Astrocyte (in vitro differentiated cells and primary cell): ENCODE results near the gene SOX18. TPM values are rescaled to one million over a fixed set of nuclear protein-coding genes. Genes with fewer than 3 reads are reported as not detected.
A peak's percentile ranks its signal among the peaks of the same experiment; 100 is the strongest.

Experiments used
- DNase-seq: peaks from one replicate; pipeline ENCODE4 v3.0.0-alpha.2; 2010; ENCODE audit warnings: low read depth
- FAIRE-seq: peaks from 2 replicates; lab custom pipeline; 2011; peaks lifted over from hg19 to GRCh38; lab: Jason Lieb, UNC
- H2AFZ ChIP-seq: 2 replicates; pipeline ENCODE4 v1.6.0; 2012; ENCODE audit warnings: low read depth, low read length, inconsistent platforms
- H3K27ac ChIP-seq: 2 replicates; pipeline ENCODE4 v1.5.1; 2011; ENCODE audit warnings: low read depth, low read length, inconsistent platforms
- H3K27me3 ChIP-seq: 2 replicates; pipeline ENCODE4 v1.6.0; 2011; ENCODE audit warnings: low read length, inconsistent platforms; ENCODE audit not compliant: insufficient read depth
- H3K36me3 ChIP-seq: 2 replicates; pipeline ENCODE4 v1.5.1; 2011; ENCODE audit warnings: low read length, inconsistent platforms; ENCODE audit not compliant: insufficient read depth
- H3K4me1 ChIP-seq: 2 replicates; pipeline ENCODE4 v1.5.1; 2011; ENCODE audit warnings: low read length, inconsistent platforms; ENCODE audit not compliant: insufficient read depth
- H3K4me2 ChIP-seq: 2 replicates; pipeline ENCODE4 v1.6.0; 2012; ENCODE audit warnings: low read length, inconsistent platforms
- H3K4me3 ChIP-seq: 2 replicates; pipeline ENCODE4 v1.5.1; 2011; ENCODE audit warnings: low read depth, mild to moderate bottlenecking, low read length, inconsistent platforms; ENCODE audit not compliant: insufficient read depth
- H3K79me2 ChIP-seq: 2 replicates; pipeline ENCODE4 v1.6.0; 2012; ENCODE audit warnings: mild to moderate bottlenecking, low read length, inconsistent platforms; ENCODE audit not compliant: insufficient read depth
- H3K9ac ChIP-seq: 2 replicates; pipeline ENCODE4 v1.6.0; 2012; ENCODE audit warnings: mild to moderate bottlenecking, low read length, inconsistent platforms
- H3K9me3 ChIP-seq: 2 replicates; pipeline ENCODE4 v1.5.1; 2012; ENCODE audit warnings: low read depth, mild to moderate bottlenecking, low read length, inconsistent platforms; ENCODE audit not compliant: insufficient read depth
- H4K20me1 ChIP-seq: 2 replicates; pipeline ENCODE4 v1.6.0; 2012; ENCODE audit warnings: low read length, inconsistent platforms; ENCODE audit not compliant: insufficient read depth
- H3K27ac Mint-ChIP-seq: one replicate; pipeline ENCODE4 v1.8.0; 2021; ENCODE audit warnings: mild to moderate bottlenecking, mixed read lengths; ENCODE audit not compliant: unreplicated experiment
- H3K27me3 Mint-ChIP-seq: one replicate; pipeline ENCODE4 v1.8.0; 2021; ENCODE audit warnings: low read depth, mixed read lengths; ENCODE audit not compliant: unreplicated experiment
- H3K36me3 Mint-ChIP-seq: one replicate; pipeline ENCODE4 v1.8.0; 2021; ENCODE audit warnings: low read depth, mixed read lengths; ENCODE audit not compliant: unreplicated experiment
- H3K4me1 Mint-ChIP-seq: one replicate; pipeline ENCODE4 v1.8.0; 2021; ENCODE audit warnings: low read depth, mixed read lengths; ENCODE audit not compliant: unreplicated experiment
- H3K4me3 Mint-ChIP-seq: one replicate; pipeline ENCODE4 v1.8.0; 2021; ENCODE audit warnings: mild to moderate bottlenecking, moderate library complexity, mixed read lengths; ENCODE audit not compliant: unreplicated experiment
- H3K9me3 Mint-ChIP-seq: one replicate; pipeline ENCODE4 v1.8.0; 2021; ENCODE audit warnings: mild to moderate bottlenecking, mixed read lengths; ENCODE audit not compliant: unreplicated experiment
- CTCF ChIP-seq: IDR thresholded peaks from 2 replicates; pipeline ENCODE4 v1.5.1; 2011; ENCODE audit warnings: low read depth, mild to moderate bottlenecking, inconsistent platforms, low read length, moderate library complexity; ENCODE audit not compliant: insufficient read depth
- EZH2 ChIP-seq: IDR thresholded peaks from 2 replicates; pipeline ENCODE4 v1.6.1; 2012; ENCODE audit warnings: mild to moderate bottlenecking, low read length, inconsistent platforms; ENCODE audit not compliant: insufficient read depth
- total RNA-seq: library from RNA; stranded (reverse); gene quantifications from 2 replicates; pipeline ENCODE4 v1.2.1, GENCODE V29; 2021

The SOX18 gene
- total RNA-seq, 1 donor from 2014 or later, result 0.52 TPM

GRCh38 chr20:64069614-64070243 lies 20.3 kb upstream of the SOX18 start:
- peaks cover 22% of the 10 kb centered on the region for H4K20me1 ChIP-seq
- FAIRE-seq, result no peak
- no peak overlapping the region for H3K4me2 ChIP-seq
- Mint-ChIP-seq H3K4me3 (no peak overlapping the region), H3K9me3 (no peaks in the 10 kb centered on the region), H3K27me3 (no peaks in the 10 kb centered on the region), H3K27ac (no peak overlapping the region), H3K4me1 (peaks cover 8% of the 10 kb centered on the region), H3K36me3 (peaks cover 4% of the 10 kb centered on the region)
- no peak overlapping the region for H3K9ac ChIP-seq
- H3K79me2 ChIP-seq, result no peaks in the 10 kb centered on the region
- no peak overlapping the region for H2AFZ ChIP-seq
- peak; percentile 46 for TF ChIP-seq CTCF
- no peak for TF ChIP-seq EZH2
- no peaks in the 10 kb centered on the region for H3K36me3 ChIP-seq
- no peak overlapping the region for H3K4me3 ChIP-seq
- H3K9me3 ChIP-seq, result no peaks in the 10 kb centered on the region
- no peaks in the 10 kb centered on the region for H3K27me3 ChIP-seq
- H3K27ac ChIP-seq, result no peak overlapping the region
- DNase-seq, result no peak
- peaks cover 11% of the 10 kb centered on the region for H3K4me1 ChIP-seq

GRCh38 chr20:64069209-64069613 lies 19.8 kb upstream of the SOX18 start:
- Histone ChIP-seq H3K27ac (no peak overlapping the region), H3K79me2 (no peaks in the 10 kb centered on the region), H3K36me3 (no peaks in the 10 kb centered on the region), H3K4me1 (peaks cover 16% of the 10 kb centered on the region), H4K20me1 (peaks cover 27% of the 10 kb centered on the region), H3K4me3 (no peak overlapping the region), H3K9ac (no peak overlapping the region), H2AFZ (no peak overlapping the region), H3K4me2 (no peak overlapping the region), H3K27me3 (no peaks in the 10 kb centered on the region), H3K9me3 (no peaks in the 10 kb centered on the region)
- Mint-ChIP-seq H3K27me3 (no peaks in the 10 kb centered on the region), H3K27ac (no peak overlapping the region), H3K4me1 (peaks cover 13% of the 10 kb centered on the region), H3K4me3 (no peak overlapping the region), H3K9me3 (no peaks in the 10 kb centered on the region), H3K36me3 (peaks cover 4% of the 10 kb centered on the region)
- DNase-seq, result no peak
- FAIRE-seq, result no peak
- TF ChIP-seq CTCF (no peak), EZH2 (no peak)
